Activated gamma-delta T cell treated with Interleukin-2 at 50 U/mL for 16 hours (primary cell): Measurements from ENCODE around the gene OXCT2.
A peak's percentile ranks its signal among the peaks of the same experiment; 100 is the strongest.
"Not testable (repeated sequence)": the region's sequence is repeated elsewhere in the genome, so short reads cannot be mapped to it uniquely, and the experiment has no call there.

Experiments used
- DNase-seq: peaks from one replicate; pipeline ENCODE4 v3.0.0-alpha.2; 2020

The OXCT2 gene

GRCh38 chr1:39771022-39771532, at the start of gene OXCT2:
Gene OXCT2, minus strand, starts transcription at chr1:39771348. Its CDS starts 93 bp downstream, at chr1:39771255.
- DNase-seq, result not testable (repeated sequence)

- no peak for DNase-seq
These were observed 48.1 kb upstream of the OXCT2 start for GRCh38 chr1:39819091-39819812.

GRCh38 chr1:39818482-39818881, 47.3 kb upstream of the OXCT2 start:
- DNase-seq, result no peak

GRCh38 chr1:39817091-39817932, 46.2 kb upstream of the OXCT2 start:
- DNase-seq, result peak; percentile 39

GRCh38 chr1:39816415-39817090, 45.4 kb upstream of the OXCT2 start:
- peak; percentile 58 for DNase-seq

- no peak for DNase-seq
These were observed 41.8 kb upstream of the OXCT2 start for GRCh38 chr1:39812913-39813312.

- DNase-seq, result no peak
These were observed 37.8 kb upstream of the OXCT2 start for GRCh38 chr1:39808784-39809517.

GRCh38 chr1:39805385-39805784, 34.2 kb upstream of the OXCT2 start:
- DNase-seq, result no peak

GRCh38 chr1:39802496-39803260, 31.5 kb upstream of the OXCT2 start:
- no peak for DNase-seq

- DNase-seq, result no peak
These were observed 29.3 kb upstream of the OXCT2 start for GRCh38 chr1:39800471-39800835.

GRCh38 chr1:39799770-39800470, 28.8 kb upstream of the OXCT2 start:
- DNase-seq, result peak; percentile 56

GRCh38 chr1:39798859-39799769, 28.0 kb upstream of the OXCT2 start:
- DNase-seq, result peak; percentile 85

- DNase-seq, result no peak
These were observed 24.5 kb upstream of the OXCT2 start for GRCh38 chr1:39795651-39796050.

- no peak for DNase-seq
These were observed 20.7 kb upstream of the OXCT2 start for GRCh38 chr1:39791838-39792237.

- DNase-seq, result no peak
These were observed 18.5 kb upstream of the OXCT2 start for GRCh38 chr1:39789571-39790110.

GRCh38 chr1:39788758-39789570, 17.8 kb upstream of the OXCT2 start, which contains the start of gene BMP8B:
Gene BMP8B, minus strand, starts transcription at chr1:39788865. Its CDS starts 380 bp downstream, at chr1:39788485.
- peak; percentile 39 for DNase-seq

- no peak for DNase-seq
These were observed 17.2 kb upstream of the OXCT2 start for GRCh38 chr1:39788426-39788757.

GRCh38 chr1:39787964-39788363, 16.8 kb upstream of the OXCT2 start:
- not testable (repeated sequence) for DNase-seq

- no peak for DNase-seq
These were observed 16.3 kb upstream of the OXCT2 start for GRCh38 chr1:39787468-39787867.
